GM21717 (cell line): Measurements from ENCODE around the gene BECN2.

ENCODE experiments used
- ATAC-seq: cut with Tn5 transposase; IDR thresholded peaks from one replicate; pipeline ENCODE4 v1.9.1; 2021; ENCODE audit warnings: mild to moderate bottlenecking, moderate library complexity; ENCODE audit not compliant: unreplicated experiment

The BECN2 gene

GRCh38 chr1:241957692-241958494, at the start of gene BECN2:
Gene BECN2, plus strand, starts transcription at chr1:241957767. Its CDS starts 0 bp downstream, at chr1:241957767.
- no peak for ATAC-seq

GRCh38 chr1:241916196-241916595, 41.4 kb upstream of the BECN2 start:
- no peak for ATAC-seq

- no peak for ATAC-seq
Measured at GRCh38 chr1:241917487-241917886, 40.1 kb upstream of the BECN2 start.

GRCh38 chr1:241918879-241919278, 38.7 kb upstream of the BECN2 start:
- no peak for ATAC-seq

- ATAC-seq = no peak
Measured at GRCh38 chr1:241924080-241924808, 33.3 kb upstream of the BECN2 start.

GRCh38 chr1:241926141-241926540, 31.4 kb upstream of the BECN2 start:
- no peak for ATAC-seq

GRCh38 chr1:241927321-241927720, 30.2 kb upstream of the BECN2 start:
- no peak for ATAC-seq

GRCh38 chr1:241932845-241933244, 24.7 kb upstream of the BECN2 start:
- no peak for ATAC-seq

GRCh38 chr1:241934201-241934848, 23.2 kb upstream of the BECN2 start:
- ATAC-seq = no peak

- ATAC-seq = no peak
Measured at GRCh38 chr1:241934866-241935265, 22.7 kb upstream of the BECN2 start.

GRCh38 chr1:241939798-241940197, 17.8 kb upstream of the BECN2 start:
- ATAC-seq = no peak

GRCh38 chr1:241942738-241943137, 14.8 kb upstream of the BECN2 start:
- ATAC-seq = no peak

GRCh38 chr1:241944300-241944699, 13.3 kb upstream of the BECN2 start:
- ATAC-seq = no peak

- no peak for ATAC-seq
Measured at GRCh38 chr1:241947354-241947753, 10.2 kb upstream of the BECN2 start.

DNA sequence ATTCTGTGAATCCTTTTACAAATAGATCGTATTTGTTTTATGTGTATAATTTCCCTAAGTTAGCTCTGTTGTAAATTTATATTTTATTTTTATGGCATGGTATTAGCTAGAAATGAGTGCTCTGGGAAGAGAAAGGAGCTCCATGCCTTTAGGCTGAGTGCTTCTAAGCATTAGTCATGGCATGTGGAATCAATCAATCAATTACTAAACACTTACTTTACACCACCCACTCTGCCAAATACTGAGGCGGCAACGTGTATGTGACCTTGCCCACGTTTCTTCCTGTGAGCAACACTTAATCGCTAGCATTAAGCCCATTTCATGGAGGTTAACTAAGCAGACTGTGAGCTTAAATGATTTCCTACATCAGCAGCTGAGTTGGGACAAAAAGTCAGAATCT, 7.2 kb upstream of the BECN2 start:
- no peak for ATAC-seq

- ATAC-seq = no peak
Measured at GRCh38 chr1:241962153-241962552, 4.6 kb downstream of the BECN2 start.

DNA sequence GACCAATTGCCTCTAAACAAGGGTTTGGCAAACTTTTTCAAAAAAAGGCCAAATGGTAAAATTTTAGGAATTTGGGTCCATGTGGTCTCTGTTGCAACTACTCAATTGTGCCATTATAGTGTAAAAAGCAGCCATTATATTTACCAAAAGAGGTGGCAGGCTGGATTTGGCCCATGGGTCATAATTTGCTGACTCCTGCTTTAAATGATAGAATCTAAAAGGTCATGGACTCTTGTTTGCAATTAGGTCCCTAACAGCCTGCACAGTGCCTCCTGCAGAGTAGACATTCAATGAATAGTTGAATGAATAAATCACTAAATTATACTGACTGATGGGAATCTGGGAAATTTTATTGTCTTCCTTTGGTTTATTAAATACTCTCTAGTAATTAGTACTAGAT, 6.2 kb downstream of the BECN2 start:
- no peak for ATAC-seq

- no peak for ATAC-seq
Measured at GRCh38 chr1:241964550-241965282, 7.1 kb downstream of the BECN2 start.

- no peak for ATAC-seq
Measured at GRCh38 chr1:241968611-241969010, 11.0 kb downstream of the BECN2 start.

- ATAC-seq = no peak
Measured at GRCh38 chr1:241972703-241973369, 15.3 kb downstream of the BECN2 start.

GRCh38 chr1:241976229-241976628, 18.7 kb downstream of the BECN2 start:
- no peak for ATAC-seq
